Inflammatory macrophage treated with lipopolysaccharide for 1 hour (primary cell): ENCODE data around the gene ZNF77.
A peak's percentile ranks its signal among the peaks of the same experiment; 100 is the strongest.
"Not testable (repeated sequence)": the region's sequence is repeated elsewhere in the genome, so short reads cannot be mapped to it uniquely, and the experiment has no call there.

Experiments
- DNase-seq, 2 donors: peaks; one replicate each; pipeline ENCODE4 v3.0.0-alpha.2; 2020 to 2022

ZNF77 gene

DNA sequence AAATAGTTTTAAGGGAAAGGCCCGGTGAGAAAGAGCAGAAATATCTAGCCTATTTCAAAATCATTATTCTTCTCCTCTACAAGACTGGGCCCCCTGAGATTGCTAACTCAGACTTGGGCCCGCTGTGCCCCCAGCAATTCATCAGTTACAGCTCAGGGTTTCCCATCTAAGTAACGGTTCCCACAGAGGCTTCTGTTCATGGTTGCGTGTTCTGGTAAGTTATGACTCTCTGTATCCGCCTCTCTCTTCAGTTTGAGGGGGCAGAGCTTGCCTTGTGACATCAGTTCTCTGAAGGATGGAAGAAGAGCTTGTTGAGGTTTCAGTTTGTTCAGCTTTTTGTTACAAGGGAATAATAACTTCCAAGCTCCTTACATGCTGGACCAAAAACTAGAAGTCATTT lies 32.5 kb downstream of the ZNF77 start:
- no peak for DNase-seq

DNA sequence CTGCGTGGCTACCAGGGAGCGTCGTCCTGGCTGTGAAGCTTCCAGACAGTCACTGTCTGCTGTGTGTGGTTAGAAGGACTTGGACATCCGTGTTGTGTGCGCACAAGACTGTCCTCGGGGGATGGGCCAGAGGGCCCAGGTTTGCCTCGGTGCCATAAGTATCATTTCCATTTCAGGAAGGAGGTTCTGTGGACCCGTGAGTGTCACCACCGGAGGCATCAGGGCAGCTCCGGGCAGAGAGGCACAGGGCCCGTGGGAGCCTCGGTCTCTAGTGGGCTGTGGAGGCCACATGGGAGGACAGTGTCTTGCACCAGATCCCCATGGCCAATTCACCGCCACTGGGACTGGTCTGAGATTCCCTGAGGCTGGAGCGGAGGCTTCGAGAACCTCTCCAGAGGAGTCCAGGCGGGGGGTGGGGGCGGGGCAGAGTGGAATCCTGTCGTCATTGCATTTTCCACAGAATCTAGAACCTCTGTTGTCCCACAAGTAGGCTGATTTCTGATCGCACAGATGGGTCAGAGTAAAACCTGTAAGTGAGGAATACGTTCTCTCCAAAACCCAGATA lies 38.1 kb downstream of the ZNF77 start:
- DNase-seq, result no peak

DNA sequence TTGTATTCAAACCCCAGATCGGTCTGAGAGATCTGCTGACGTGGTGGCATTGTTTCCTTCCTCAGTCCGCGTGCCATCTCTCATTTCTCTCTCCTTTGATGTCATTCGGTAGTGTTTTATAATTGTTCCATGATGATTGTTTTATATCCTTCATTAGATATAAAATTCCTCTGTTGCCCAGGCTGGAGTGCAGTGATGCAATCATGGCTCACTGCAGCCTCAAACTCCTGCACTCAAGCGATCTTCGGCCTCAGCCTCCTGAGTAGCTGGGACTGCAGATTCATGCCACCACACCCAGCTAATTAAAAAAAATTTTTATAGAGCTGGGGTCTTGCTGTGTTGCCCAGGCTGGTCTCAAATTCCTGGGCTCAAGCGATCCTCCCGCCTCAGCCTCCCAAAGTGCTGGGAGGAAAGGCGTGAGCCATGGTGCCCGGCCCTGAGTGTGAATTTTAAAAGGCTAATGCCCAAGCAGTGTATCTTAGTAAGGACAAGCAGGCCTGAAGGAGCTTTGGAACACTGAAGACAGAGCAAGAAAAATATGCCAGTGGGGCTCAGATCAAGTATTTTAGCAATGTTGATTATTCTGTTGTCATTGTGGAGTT lies 38.8 kb downstream of the ZNF77 start:
- no peak for DNase-seq

DNA sequence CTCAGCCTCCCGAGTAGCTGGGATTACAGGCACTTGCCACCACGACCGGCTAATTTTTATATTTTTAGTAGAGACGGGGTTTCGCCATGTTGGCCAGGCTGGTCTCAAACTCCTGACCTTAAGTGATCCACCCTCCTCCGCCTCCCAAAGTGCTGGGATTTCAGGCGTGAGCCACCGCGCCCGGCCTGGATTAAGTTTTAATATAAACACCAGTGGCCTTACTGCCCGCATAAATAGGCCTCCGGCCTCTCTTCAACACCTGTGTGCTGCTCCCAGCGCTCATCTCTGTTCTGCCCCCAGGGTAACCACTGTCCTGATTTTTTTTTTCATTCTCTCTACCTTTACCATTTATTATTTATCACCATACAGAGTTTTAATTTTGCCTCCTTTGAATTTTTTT lies 41.4 kb downstream of the ZNF77 start:
- not testable (repeated sequence) for DNase-seq

DNA sequence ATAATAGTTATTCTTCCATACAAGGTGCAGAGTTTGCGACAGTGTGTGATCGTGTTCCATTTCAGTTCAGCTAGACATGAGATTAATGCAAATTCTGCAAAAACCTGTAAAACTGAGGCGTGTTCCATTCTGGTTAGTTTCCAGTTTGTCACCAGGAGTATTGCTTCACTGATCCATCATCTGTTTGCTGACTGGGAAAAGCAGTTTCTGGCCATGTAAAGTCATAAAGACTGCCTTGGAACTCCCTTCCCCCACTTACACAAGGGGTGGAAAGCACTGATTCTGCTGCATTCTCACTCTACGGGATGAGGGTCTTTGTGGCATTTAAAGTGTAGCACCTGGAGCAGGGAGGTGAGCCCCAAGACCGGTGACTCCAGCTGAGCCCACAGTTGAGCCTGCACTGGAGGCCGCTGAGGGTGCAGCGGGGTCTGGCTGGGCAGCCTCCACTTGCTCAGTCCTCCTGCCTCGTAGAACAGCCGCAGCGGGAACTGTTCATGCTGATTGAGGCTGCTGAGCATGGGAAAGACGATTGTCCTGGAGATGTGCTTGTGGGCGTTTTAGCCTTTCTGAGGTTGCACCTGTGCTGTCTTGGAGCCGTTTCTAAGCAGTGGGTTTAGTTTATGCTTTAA lies 42.1 kb downstream of the ZNF77 start:
- DNase-seq, result no peak

DNA sequence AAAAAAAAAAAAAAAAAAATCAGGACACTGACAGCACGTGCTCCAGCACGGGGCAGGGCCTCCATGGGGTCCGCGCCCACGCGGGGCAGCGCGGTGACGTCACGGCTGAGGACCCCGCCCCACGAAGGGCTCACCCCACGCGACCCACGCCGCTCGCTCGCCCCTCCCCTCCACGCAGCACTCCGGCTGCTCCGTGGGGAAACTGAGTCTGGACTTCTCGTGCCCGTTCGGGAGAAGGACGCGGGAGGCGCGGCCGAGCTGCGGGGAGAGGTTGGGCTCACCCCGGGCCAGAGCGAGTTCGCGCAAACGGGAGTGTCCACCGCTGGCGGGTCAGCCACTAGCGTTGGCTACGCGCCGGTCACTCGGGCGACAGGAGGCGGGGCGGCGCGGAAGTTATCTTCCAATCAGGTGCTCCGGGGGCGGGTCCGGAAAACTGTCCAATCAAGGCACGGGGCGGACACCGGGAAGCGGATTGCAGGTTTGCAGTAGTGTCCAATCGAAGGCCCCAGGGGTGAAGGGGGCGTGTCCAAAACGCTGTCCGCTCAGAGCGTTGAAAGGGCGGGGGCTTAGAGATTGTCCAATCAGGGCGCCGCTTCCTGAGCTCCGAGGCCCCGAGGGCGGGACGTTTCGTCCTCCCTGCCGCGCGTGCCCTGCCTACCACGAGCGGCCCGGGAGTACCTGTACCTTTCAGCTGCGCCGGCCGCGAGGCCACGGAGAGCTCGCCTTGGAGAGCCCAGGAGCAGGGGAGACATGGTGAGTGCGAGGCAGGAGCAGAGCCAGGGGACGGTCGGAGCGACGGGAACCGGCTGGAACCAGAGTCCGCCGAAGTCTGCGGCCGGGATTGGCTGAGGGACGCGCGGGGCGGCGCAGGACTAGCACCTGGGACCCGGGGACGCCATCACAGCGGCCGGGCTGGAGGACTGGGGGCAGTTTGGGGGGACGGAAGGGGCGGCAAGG lies 44.2 kb downstream of the ZNF77 start, which contains the start of gene ZNF57:
Gene ZNF57, plus strand, starts transcription at position 633 of the 957 bp plus-strand sequence. Its CDS starts 118 bp downstream, at position 751.
- DNase-seq, result peak; percentile 99

DNA sequence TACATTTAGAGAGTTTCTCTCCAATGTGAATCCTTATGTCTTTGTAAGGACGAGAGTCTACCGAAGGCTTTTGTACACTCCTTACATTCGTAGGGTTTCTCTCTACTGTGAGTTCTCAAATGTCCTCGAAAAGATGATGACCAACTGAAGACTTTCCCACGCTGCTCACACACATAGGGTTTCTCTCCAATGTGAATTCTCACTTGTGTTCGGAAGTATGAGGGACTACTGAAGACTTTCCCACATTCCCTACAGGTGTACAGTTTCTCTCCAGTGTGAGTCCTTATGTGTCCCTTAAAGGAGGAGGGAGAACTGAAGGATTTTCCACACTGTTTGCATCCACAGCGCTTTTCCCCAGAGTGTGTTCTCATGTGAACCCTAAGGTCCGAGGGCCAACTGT lies 48.1 kb downstream of the ZNF77 start:
- no peak for DNase-seq

DNA sequence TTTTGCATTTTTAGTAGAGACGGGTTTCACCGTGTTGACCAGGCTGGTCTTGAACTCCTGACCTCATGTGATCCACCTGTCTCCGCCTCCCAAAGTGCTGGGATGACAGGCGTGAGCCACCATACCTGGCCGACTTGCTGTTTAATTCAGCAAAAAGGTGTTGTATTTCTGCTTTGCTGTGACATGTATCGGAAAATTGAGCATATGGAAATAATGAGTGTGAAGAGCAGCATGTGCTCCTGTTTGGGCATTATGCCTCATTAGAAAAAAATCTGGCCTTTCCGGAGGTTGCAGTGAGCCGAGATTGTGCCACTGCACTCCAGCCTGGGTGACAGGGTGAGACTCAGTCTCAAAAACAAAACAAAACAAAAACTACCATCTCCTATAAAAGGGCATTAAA lies 54.2 kb downstream of the ZNF77 start:
- not testable (repeated sequence) for DNase-seq

DNA sequence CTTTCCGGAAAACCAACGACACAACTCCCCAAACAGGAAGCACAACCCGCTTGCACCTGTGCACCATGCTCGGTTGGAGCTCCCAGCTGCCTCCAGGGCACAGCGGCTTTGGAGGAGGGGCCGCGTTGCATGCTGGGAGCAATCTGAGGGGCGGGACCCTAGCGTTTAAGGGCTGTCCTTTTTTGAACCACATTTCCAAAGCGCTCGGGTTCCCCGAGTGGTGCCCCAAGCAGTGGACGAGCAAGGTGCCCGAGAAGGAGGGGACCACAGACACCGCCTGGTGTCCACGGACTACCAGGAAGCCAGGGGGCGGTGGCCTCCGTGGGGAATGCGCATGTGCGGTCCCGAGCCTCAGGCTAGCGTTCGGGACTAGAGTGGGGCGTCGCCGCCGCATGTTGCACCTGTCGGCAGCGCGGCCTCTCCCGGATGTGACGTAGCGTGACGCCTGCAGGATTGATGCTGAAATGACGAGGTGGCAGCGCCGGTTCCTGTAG lies 56.0 kb downstream of the ZNF77 start:
- DNase-seq, result no peak

DNA sequence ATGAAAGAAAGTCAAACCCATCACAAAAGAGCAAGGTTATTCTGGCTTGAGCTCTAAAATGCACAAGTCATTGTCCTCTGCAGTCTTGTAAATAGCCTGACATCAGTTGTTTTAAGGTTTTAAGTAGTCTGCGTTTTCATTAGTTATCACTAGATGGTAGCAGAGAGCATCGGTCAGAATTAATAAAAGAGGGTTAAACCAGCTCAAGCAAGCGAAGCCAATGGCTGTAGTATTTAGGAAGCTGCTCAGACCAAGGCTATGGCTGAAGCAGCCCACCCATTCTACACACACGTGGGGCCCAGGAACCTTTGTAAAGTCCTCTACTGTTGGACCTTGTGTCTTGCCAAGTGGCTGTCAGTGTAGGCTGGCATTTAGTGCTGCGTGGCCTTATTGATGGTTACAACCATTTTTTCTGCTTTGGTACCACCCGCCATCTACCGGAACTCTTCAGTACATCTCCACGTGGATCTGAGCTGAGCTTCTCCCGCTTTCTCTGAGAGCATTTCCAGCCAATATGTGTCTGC lies 57.3 kb downstream of the ZNF77 start:
- peak; percentile 34 to 79 for DNase-seq

DNA sequence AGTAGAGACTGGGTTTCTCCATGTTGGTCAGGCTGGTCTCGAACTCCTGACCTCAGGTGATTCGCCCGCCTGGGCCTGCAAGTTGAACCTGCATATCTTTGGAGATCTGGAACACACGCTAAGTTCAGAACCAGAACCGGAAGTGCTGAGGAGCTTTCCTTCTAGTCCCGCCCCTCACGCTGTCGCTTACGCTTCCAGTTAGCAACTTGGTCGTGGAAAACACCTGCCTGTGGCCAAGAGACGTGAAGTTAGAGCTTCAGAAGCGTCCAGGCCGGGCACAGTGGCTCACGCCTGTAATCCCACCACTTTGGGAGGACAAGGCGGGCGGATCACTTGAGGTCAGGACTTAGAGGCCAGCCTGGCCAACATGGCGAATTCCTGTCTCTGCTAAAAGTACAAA lies 59.0 kb downstream of the ZNF77 start:
- DNase-seq, result no peak

DNA sequence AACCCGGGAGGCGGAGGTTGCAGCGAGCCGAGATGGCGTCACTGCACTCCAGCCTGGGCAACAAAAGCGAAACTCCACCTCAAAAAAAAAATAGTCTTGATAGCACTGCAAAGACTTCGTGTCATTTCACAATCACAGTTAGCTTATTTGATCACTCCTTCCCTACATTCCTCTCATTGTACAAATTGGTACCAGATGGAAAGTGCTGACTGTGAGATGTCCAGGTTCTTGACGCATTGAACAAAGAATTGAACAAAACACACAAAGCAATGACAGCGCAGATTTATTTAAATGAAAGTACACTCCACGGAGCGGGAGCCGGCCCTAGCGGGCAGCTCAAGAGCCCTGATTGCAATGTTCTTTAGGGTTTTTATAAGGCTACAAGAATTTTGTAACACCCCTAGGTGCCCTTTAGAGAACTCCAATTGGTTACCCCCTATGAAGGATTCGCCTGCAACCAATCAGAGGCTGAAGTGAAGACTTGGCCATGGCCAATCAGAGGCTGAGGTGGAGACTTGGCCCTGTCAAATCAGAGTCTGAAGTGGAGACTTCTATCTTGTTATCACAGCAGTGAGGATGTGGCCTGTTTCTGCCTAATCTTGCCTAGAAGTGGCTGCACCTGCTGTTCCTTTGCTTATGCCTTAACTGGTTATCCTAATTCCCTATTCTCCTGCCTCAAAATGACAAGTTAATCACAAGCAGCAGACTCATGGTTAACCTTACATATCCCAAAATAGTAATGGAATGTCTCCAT lies 60.9 kb downstream of the ZNF77 start:
- DNase-seq, result no peak
